GM18907 (cell line): ENCODE data around the gene FLNA.
A peak's percentile ranks its signal among the peaks of the same experiment; 100 is the strongest.
"Not testable (repeated sequence)": the region's sequence is repeated elsewhere in the genome, so short reads cannot be mapped to it uniquely, and the experiment has no call there.

ENCODE experiments used
- ATAC-seq: cut with Tn5 transposase; IDR thresholded peaks from one replicate; pipeline ENCODE4 v1.9.1; 2021; ENCODE audit warnings: mild to moderate bottlenecking, moderate library complexity; ENCODE audit not compliant: unreplicated experiment

The FLNA gene

GRCh38 chrX:154374313-154375155, at the start of gene FLNA:
Gene FLNA, minus strand, starts transcription at chrX:154374634. Its CDS starts 3,389 bp downstream, at chrX:154371245.
- no peak for ATAC-seq

GRCh38 chrX:154420402-154420756, 45.9 kb upstream of the FLNA start:
- ATAC-seq, result no peak

GRCh38 chrX:154419688-154420401, 45.4 kb upstream of the FLNA start:
- no peak for ATAC-seq

- ATAC-seq, result no peak
These were observed 44.8 kb upstream of the FLNA start for GRCh38 chrX:154419189-154419588.

GRCh38 chrX:154417157-154417556, 42.7 kb upstream of the FLNA start:
- ATAC-seq, result no peak

- ATAC-seq, result no peak
These were observed 38.7 kb upstream of the FLNA start for GRCh38 chrX:154413142-154413541.

- no peak for ATAC-seq
These were observed 38.0 kb upstream of the FLNA start for GRCh38 chrX:154412468-154412867.

GRCh38 chrX:154411981-154412340, 37.5 kb upstream of the FLNA start:
- peak; percentile 45 for ATAC-seq

- ATAC-seq, result peak; percentile 41
These were observed 34.9 kb upstream of the FLNA start, which contains the start of gene DNASE1L1 for GRCh38 chrX:154409222-154409871. Gene DNASE1L1, minus strand, starts transcription at chrX:154409254. Its CDS starts 3,686 bp downstream, at chrX:154405568.

- peak; percentile 8 for ATAC-seq
These were observed 34.3 kb upstream of the FLNA start for GRCh38 chrX:154408659-154409221.

GRCh38 chrX:154404625-154405192, 30.3 kb upstream of the FLNA start:
- no peak for ATAC-seq

- no peak for ATAC-seq
These were observed 29.4 kb upstream of the FLNA start for GRCh38 chrX:154403858-154404257.

- no peak for ATAC-seq
These were observed 28.8 kb upstream of the FLNA start for GRCh38 chrX:154403192-154403591.

- ATAC-seq, result no peak
These were observed 28.2 kb upstream of the FLNA start for GRCh38 chrX:154402622-154403127.

GRCh38 chrX:154401918-154402621, 27.6 kb upstream of the FLNA start:
- ATAC-seq, result no peak

- ATAC-seq, result no peak
These were observed 26.8 kb upstream of the FLNA start for GRCh38 chrX:154401045-154401799.

- ATAC-seq, result not testable (repeated sequence)
These were observed 26.0 kb upstream of the FLNA start for GRCh38 chrX:154400369-154400817.

GRCh38 chrX:154399527-154400368, 25.3 kb upstream of the FLNA start:
- ATAC-seq, result no peak
